Vagina (tissue), 2 donors: ENCODE data around the gene CMTM4. TPM values are rescaled to one million over a fixed set of nuclear protein-coding genes. Genes with fewer than 3 reads are reported as not detected.

Experiments
- DNase-seq, 2 donors: peaks; one replicate each; pipeline ENCODE4 v3.0.0-alpha.2; 2017; ENCODE audit errors: extremely low spot score in 2 of 2
- H3K27ac ChIP-seq: fragments of 200-600 bp; sonication (generic); one replicate; pipeline ENCODE4 v1.5.1; 2019
- H3K27me3 ChIP-seq: fragments of 200-600 bp; sonication (generic); one replicate; pipeline ENCODE4 v1.5.1; 2019
- H3K36me3 ChIP-seq, 2 donors: fragments of 200-600 bp; sonication (generic); one replicate each; pipeline ENCODE4 v1.5.1; 2017 to 2019
- H3K4me1 ChIP-seq: fragments of 200-600 bp; sonication (generic); one replicate; pipeline ENCODE4 v1.5.1; 2019
- H3K4me3 ChIP-seq, 2 donors: fragments of 200-600 bp; sonication (generic); 1 replicate in 1 of 2; 2 replicates in 1 of 2; pipeline ENCODE4 v1.5.1; 2016 to 2019
- H3K9me3 ChIP-seq: fragments of 200-600 bp; sonication (generic); one replicate; pipeline ENCODE4 v1.5.1; 2019
- CTCF ChIP-seq, 3 experiments: fragments of 450-650 bp in 2 of 3; fragments of 200-600 bp in 1 of 3; sonication (generic) in 1 of 3; IDR thresholded peaks; one replicate each; pipeline ENCODE4 v1.5.1; 2017 to 2019; ENCODE audit warnings: antibody characterized with exemption in 3 of 3, mild to moderate bottlenecking in 2 of 3, moderate library complexity in 2 of 3
- POLR2A ChIP-seq, 2 donors: fragments of 450-650 bp; IDR thresholded peaks; one replicate each; pipeline ENCODE4 v1.6.1; 2017; ENCODE audit warnings: antibody characterized with exemption in 2 of 2, mild to moderate bottlenecking in 2 of 2, moderate library complexity in 2 of 2
- POLR2AphosphoS5 ChIP-seq, 2 donors: sonication (generic); formaldehyde crosslinking; IDR thresholded peaks; one replicate each; pipeline ENCODE4 v1.9.0; 2017; ENCODE audit warnings: antibody characterized with exemption in 2 of 2, mild to moderate bottlenecking in 2 of 2, low read depth in 1 of 2; ENCODE audit not compliant: insufficient read depth in 1 of 2
- intact Hi-C: fragments of 100-400 bp; cut with DNase I; formaldehyde crosslinking; loops from one replicate; pipeline ENCODE4 v1.15.1; 2023
- total RNA-seq: library from RNA; depleted of rRNA; stranded (reverse); fragments of >200 nt; gene quantifications from one replicate; pipeline ENCODE4 v1.2.3, GENCODE V29; 2016

The CMTM4 gene
- total RNA-seq, 1 donor from 2014 or later, result 15.7 TPM

- H3K9me3 ChIP-seq, result no peaks in the 10 kb centered on the region
- H3K27ac ChIP-seq, result peak overlapping the region; percentile 90
- H3K4me1 ChIP-seq, result peaks cover 45% of the 10 kb centered on the region
- no peak overlapping the region for H3K4me3 ChIP-seq
- no peak for DNase-seq
- TF ChIP-seq POLR2A (IDR thresholded peaks at IDR 0.05) (no peak), POLR2AphosphoS5 (IDR thresholded peaks at IDR 0.05; ENCODE audit: insufficient read depth in 1 of 2, low read depth in 1 of 2) (peak in 1 of 2 donors; percentile 46)
- intact Hi-C loops, result no loop called here
- H3K27me3 ChIP-seq, result no peaks in the 10 kb centered on the region
- H3K36me3 ChIP-seq, result peaks cover 4 to 42% of the 10 kb centered on the region in 2 donors
Observed at GRCh38 chr16:66740533-66740932, 44.0 kb upstream of the CMTM4 start.

GRCh38 chr16:66740010-66740409 lies 43.5 kb upstream of the CMTM4 start:
- peaks cover 4 to 42% of the 10 kb centered on the region in 2 donors for H3K36me3 ChIP-seq
- no peak for DNase-seq
- intact Hi-C loops, result no loop called here
- TF ChIP-seq CTCF (IDR thresholded peaks at IDR 0.05) (no peak), POLR2AphosphoS5 (IDR thresholded peaks at IDR 0.05; ENCODE audit: insufficient read depth in 1 of 2, low read depth in 1 of 2) (no peak), POLR2A (IDR thresholded peaks at IDR 0.05) (no peak)
- no peak overlapping the region for H3K4me3 ChIP-seq
- no peaks in the 10 kb centered on the region for H3K9me3 ChIP-seq
- H3K4me1 ChIP-seq, result peaks cover 45% of the 10 kb centered on the region
- H3K27me3 ChIP-seq, result no peaks in the 10 kb centered on the region
- H3K27ac ChIP-seq, result peak overlapping the region; percentile 90

GRCh38 chr16:66735891-66736290 lies 39.3 kb upstream of the CMTM4 start:
- no peak overlapping the region for H3K27ac ChIP-seq
- intact Hi-C loops, result no loop called here
- no peak for DNase-seq
- H3K36me3 ChIP-seq, result peaks cover 3 to 68% of the 10 kb centered on the region in 2 donors
- TF ChIP-seq POLR2A (IDR thresholded peaks at IDR 0.05) (no peak), POLR2AphosphoS5 (IDR thresholded peaks at IDR 0.05; ENCODE audit: insufficient read depth in 1 of 2, low read depth in 1 of 2) (no peak), CTCF (IDR thresholded peaks at IDR 0.05) (no peak)
- H3K4me3 ChIP-seq, result no peak overlapping the region
- no peaks in the 10 kb centered on the region for H3K9me3 ChIP-seq
- peaks cover 22% of the 10 kb centered on the region for H3K4me1 ChIP-seq
- no peaks in the 10 kb centered on the region for H3K27me3 ChIP-seq

GRCh38 chr16:66731101-66731500 lies 34.6 kb upstream of the CMTM4 start:
- H3K36me3 ChIP-seq, result peaks cover 6 to 83% of the 10 kb centered on the region in 2 donors
- H3K4me1 ChIP-seq, result peaks cover 11% of the 10 kb centered on the region

GRCh38 chr16:66728804-66729203 lies 32.3 kb upstream of the CMTM4 start:
- H3K27me3 ChIP-seq, result no peaks in the 10 kb centered on the region
- DNase-seq, result no peak
- peaks cover 6 to 84% of the 10 kb centered on the region in 2 donors for H3K36me3 ChIP-seq
- no peak overlapping the region for H3K27ac ChIP-seq
- H3K4me3 ChIP-seq, result no peak overlapping the region
- intact Hi-C loops, result loop anchor here (10.0 kb wide), 1 partner anchor 136 kb away; no protein-coding TSS in a partner anchor
- peaks cover 11% of the 10 kb centered on the region for H3K4me1 ChIP-seq
- TF ChIP-seq POLR2A (IDR thresholded peaks at IDR 0.05), result no peak
- TF ChIP-seq CTCF (IDR thresholded peaks at IDR 0.05), result no peak
- TF ChIP-seq POLR2AphosphoS5 (IDR thresholded peaks at IDR 0.05; ENCODE audit: insufficient read depth in 1 of 2, low read depth in 1 of 2), result no peak
- no peaks in the 10 kb centered on the region for H3K9me3 ChIP-seq

More at GRCh38 chr16:66731101-66731500, 34.6 kb upstream of the CMTM4 start:
- H3K27me3 ChIP-seq, result no peaks in the 10 kb centered on the region
- no peak for DNase-seq
- no peak overlapping the region for H3K4me3 ChIP-seq
- no peak for TF ChIP-seq CTCF (IDR thresholded peaks at IDR 0.05)
- TF ChIP-seq POLR2AphosphoS5 (IDR thresholded peaks at IDR 0.05; ENCODE audit: insufficient read depth in 1 of 2, low read depth in 1 of 2), result no peak
- TF ChIP-seq POLR2A (IDR thresholded peaks at IDR 0.05), result no peak
- intact Hi-C loops, result no loop called here
- H3K9me3 ChIP-seq, result no peaks in the 10 kb centered on the region
- no peak overlapping the region for H3K27ac ChIP-seq
